HG03520 (cell line): Measurements from ENCODE around the gene ACSS3.

ENCODE experiments used
- ATAC-seq: cut with Tn5 transposase; IDR thresholded peaks from one replicate; pipeline ENCODE4 v1.9.1; 2021; ENCODE audit warnings: mild to moderate bottlenecking, moderate library complexity; ENCODE audit not compliant: unreplicated experiment

Gene ACSS3

GRCh38 chr12:81221681-81222080 is 143.8 kb downstream of the ACSS3 start:
- no peak for ATAC-seq

GRCh38 chr12:81222846-81223592 is 145.1 kb downstream of the ACSS3 start:
- ATAC-seq, result no peak

- ATAC-seq, result no peak
Measured at GRCh38 chr12:81224626-81225025, 146.7 kb downstream of the ACSS3 start.

- ATAC-seq, result no peak
Measured at GRCh38 chr12:81229759-81230158, 151.9 kb downstream of the ACSS3 start.

GRCh38 chr12:81231574-81232368 is 153.9 kb downstream of the ACSS3 start:
- no peak for ATAC-seq

- no peak for ATAC-seq
Measured at GRCh38 chr12:81245458-81245857, 167.6 kb downstream of the ACSS3 start.

- no peak for ATAC-seq
Measured at GRCh38 chr12:81245907-81246570, 168.2 kb downstream of the ACSS3 start.

GRCh38 chr12:81249976-81250375 is 172.1 kb downstream of the ACSS3 start:
- ATAC-seq, result no peak

- no peak for ATAC-seq
Measured at GRCh38 chr12:81252228-81252627, 174.3 kb downstream of the ACSS3 start.

GRCh38 chr12:81253360-81253759 is 175.5 kb downstream of the ACSS3 start:
- no peak for ATAC-seq

GRCh38 chr12:81255456-81255855 is 177.6 kb downstream of the ACSS3 start:
- ATAC-seq, result no peak

- no peak for ATAC-seq
Measured at GRCh38 chr12:81255947-81256346, 178.1 kb downstream of the ACSS3 start.

GRCh38 chr12:81257947-81258551 is 180.2 kb downstream of the ACSS3 start:
- no peak for ATAC-seq

GRCh38 chr12:81259360-81259759 is 181.5 kb downstream of the ACSS3 start:
- no peak for ATAC-seq

GRCh38 chr12:81261508-81262207 is 183.8 kb downstream of the ACSS3 start:
- no peak for ATAC-seq

- ATAC-seq, result no peak
Measured at GRCh38 chr12:81263072-81263471, 185.2 kb downstream of the ACSS3 start.

- ATAC-seq, result no peak
Measured at GRCh38 chr12:81270385-81270784, 192.5 kb downstream of the ACSS3 start.

GRCh38 chr12:81274637-81275529 is 197.0 kb downstream of the ACSS3 start:
- no peak for ATAC-seq

GRCh38 chr12:81284137-81284536 is 206.3 kb downstream of the ACSS3 start:
- no peak for ATAC-seq

- ATAC-seq, result no peak
Measured at GRCh38 chr12:81288651-81289050, 210.8 kb downstream of the ACSS3 start.
